IPS DF 4.7 (cell line): Measurements from ENCODE around the gene FAM204A.

Experiments
- DNase-seq: peaks from one replicate; pipeline ENCODE4 v3.0.0-alpha.2; 2013; ENCODE audit warnings: low spot score; ENCODE audit errors: extremely low read depth

The FAM204A gene

GRCh38 chr10:118341791-118342637 lies at the start of gene FAM204A:
Gene FAM204A, minus strand, starts transcription at chr10:118342324. Its CDS starts 5,909 bp downstream, at chr10:118336415.
- DNase-seq = peak; percentile 79

- no peak for DNase-seq
Measured at GRCh38 chr10:118383699-118384098, 41.6 kb upstream of the FAM204A start.

GRCh38 chr10:118383063-118383689 lies 41.1 kb upstream of the FAM204A start:
- DNase-seq = no peak

- no peak for DNase-seq
Measured at GRCh38 chr10:118374404-118374803, 32.3 kb upstream of the FAM204A start.

- no peak for DNase-seq
Measured at GRCh38 chr10:118373786-118374185, 31.7 kb upstream of the FAM204A start.

GRCh38 chr10:118370499-118370898 lies 28.4 kb upstream of the FAM204A start:
- no peak for DNase-seq

GRCh38 chr10:118369641-118370205 lies 27.6 kb upstream of the FAM204A start:
- DNase-seq = no peak

- no peak for DNase-seq
Measured at GRCh38 chr10:118365702-118366101, 23.6 kb upstream of the FAM204A start.

- DNase-seq = no peak
Measured at GRCh38 chr10:118362103-118362502, 20.0 kb upstream of the FAM204A start.

- DNase-seq = no peak
Measured at GRCh38 chr10:118358327-118358726, 16.2 kb upstream of the FAM204A start.

GRCh38 chr10:118357841-118358240 lies 15.7 kb upstream of the FAM204A start:
- no peak for DNase-seq

- DNase-seq = no peak
Measured at GRCh38 chr10:118356628-118357027, 14.5 kb upstream of the FAM204A start.

GRCh38 chr10:118355234-118355633 lies 13.1 kb upstream of the FAM204A start:
- no peak for DNase-seq

GRCh38 chr10:118349235-118349634 lies 7.1 kb upstream of the FAM204A start:
- no peak for DNase-seq

- no peak for DNase-seq
Measured at GRCh38 chr10:118343549-118343948, 1.4 kb upstream of the FAM204A start.

- no peak for DNase-seq
Measured at GRCh38 chr10:118343115-118343514, 991 bp upstream of the FAM204A start.

GRCh38 chr10:118342638-118343020 lies 505 bp upstream of the FAM204A start:
- no peak for DNase-seq

GRCh38 chr10:118340486-118340885 lies 1.6 kb downstream of the FAM204A start:
- DNase-seq = no peak

- no peak for DNase-seq
Measured at GRCh38 chr10:118339111-118339510, 3.0 kb downstream of the FAM204A start.

- no peak for DNase-seq
Measured at GRCh38 chr10:118337356-118337755, 4.8 kb downstream of the FAM204A start.

- no peak for DNase-seq
Measured at GRCh38 chr10:118333871-118334270, 8.3 kb downstream of the FAM204A start.

GRCh38 chr10:118332948-118333710 lies 9.0 kb downstream of the FAM204A start:
- no peak for DNase-seq
